HG03280 (cell line): Measurements from ENCODE around the gene BCAT1.
"Not testable (repeated sequence)": the region's sequence is repeated elsewhere in the genome, so short reads cannot be mapped to it uniquely, and the experiment has no call there.

ENCODE experiments used
- ATAC-seq: cut with Tn5 transposase; IDR thresholded peaks from one replicate; pipeline ENCODE4 v1.9.1; 2021; ENCODE audit warnings: mild to moderate bottlenecking, moderate library complexity; ENCODE audit not compliant: unreplicated experiment

The BCAT1 gene

DNA sequence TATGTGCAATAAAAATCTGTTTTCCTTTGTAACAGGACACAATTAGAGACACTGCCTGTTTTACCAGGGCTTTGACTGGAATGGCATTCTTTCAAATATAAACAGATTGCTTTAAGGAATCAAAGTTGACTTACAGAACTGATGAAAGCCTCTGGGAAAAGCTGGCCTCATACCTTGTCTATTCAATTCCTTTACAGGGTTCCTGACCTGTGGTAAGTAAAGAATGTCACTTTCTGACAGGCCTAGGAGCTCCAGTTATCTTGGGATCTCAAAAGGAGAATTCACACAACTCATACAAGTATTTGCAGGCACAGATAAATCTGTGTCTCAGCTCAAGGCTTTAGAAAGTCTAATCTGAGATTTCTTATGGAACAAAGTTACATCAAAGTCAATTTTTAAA lies 88.4 kb downstream of the BCAT1 start:
- ATAC-seq: no peak

DNA sequence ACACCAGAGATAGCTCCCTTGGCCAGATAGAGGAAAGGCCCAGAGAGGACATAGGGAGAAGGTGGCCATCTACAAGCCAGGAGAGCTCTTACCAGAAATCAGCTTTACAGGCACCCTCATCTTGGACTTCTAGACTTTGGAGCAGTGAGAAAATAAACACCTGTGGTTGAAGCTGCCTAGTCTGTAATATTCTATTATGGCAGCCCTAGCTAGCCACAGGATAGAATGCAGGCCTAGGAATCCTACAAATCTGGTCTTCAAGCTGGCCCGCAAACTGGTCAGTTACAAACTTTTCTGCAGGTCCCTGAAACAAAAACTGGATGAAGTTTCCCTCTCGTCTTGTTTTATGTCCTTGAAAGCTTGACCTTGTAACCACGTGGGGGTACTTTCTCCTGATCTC lies 92.4 kb downstream of the BCAT1 start:
- no peak for ATAC-seq

DNA sequence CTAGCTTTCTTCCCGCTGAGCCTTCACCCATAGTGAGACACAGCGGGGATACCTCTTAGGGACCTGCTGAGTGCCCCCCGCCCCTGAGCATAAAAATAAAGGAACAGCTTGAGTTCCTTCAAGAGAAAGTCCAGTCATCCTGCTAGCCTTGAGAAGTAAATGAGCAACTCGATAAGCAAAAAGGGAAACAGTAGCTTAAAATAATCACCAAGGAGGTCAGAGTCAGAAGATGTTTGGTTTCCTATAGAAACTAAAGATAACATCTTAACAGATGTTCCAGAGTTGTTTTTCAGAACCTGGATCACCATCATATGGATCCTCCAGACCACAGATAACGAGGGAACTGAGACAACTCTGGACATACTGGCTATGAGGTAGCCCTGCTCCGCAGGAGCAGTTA lies 94.0 kb downstream of the BCAT1 start:
- no peak for ATAC-seq

DNA sequence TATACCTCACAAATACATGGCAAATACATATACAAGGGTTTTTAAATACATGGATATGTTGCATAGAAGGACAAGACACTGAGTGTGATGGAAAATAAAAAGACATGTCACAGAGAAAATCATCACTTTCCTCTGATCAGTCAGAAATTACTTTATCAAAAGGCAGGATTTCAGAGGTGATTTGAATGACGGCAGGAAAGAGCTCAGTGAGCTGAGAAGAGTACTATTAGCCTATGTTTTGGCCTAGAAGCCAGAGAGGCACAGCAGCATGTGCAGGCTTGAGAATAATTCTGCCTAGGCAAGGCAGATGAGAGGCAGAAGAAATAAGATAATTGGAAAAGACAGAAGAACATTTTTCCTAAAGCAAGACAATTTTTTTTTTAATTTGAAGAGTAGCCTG lies 94.9 kb downstream of the BCAT1 start:
- ATAC-seq: no peak

DNA sequence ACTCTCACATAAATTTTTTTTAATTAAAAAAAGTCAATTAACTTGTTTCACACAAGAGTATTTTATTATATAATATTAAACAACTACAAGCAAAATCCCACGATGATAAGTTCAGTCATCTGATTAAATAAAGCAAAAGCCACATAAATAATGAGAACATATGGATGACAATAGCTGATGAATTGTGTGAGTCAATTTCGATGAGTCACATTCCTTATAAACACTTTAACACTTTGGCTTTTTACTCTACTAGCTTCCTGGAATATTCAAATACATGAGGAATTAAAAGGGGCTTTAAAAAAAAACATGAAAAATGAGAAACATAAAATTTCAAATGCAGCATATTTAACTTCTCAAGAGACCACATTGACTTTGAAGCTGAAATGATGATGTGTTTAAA lies 95.3 kb downstream of the BCAT1 start:
- no peak for ATAC-seq

DNA sequence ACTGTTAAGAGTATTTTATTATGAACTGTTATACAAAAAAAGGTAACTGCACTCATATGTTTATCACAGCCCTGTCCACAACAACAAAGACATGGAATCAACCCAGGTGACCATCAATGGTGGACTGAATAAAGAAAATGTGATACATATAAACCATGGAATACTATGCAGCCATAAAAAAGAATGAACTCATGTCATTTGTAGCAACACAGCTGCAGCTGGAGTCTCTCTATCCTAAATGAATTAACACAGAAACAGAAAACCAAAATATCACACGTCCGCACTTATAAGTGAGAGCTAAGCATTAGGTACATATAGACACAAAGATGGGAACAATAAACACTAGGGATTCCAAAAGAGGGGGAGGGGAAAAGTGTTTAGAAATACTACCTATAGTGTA lies 95.8 kb downstream of the BCAT1 start:
- no peak for ATAC-seq

DNA sequence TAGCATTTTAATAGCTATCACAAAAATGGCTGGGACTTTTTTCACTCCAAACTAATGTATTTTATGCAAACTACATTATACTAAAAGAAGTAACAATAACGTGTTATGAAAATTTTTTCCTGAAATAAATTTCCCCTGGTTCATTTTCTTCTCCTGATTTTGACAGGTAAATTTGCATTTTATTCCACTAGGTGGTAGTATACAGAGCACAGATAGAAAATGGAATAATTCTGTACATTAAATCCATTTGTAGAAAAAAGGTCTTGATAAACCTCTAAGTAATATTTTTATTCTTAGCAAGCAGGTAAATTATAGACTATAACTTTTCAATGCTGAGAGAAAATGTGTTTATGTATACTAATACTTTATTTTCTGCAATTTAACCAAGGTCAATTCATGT lies 96.5 kb downstream of the BCAT1 start:
- ATAC-seq: no peak

DNA sequence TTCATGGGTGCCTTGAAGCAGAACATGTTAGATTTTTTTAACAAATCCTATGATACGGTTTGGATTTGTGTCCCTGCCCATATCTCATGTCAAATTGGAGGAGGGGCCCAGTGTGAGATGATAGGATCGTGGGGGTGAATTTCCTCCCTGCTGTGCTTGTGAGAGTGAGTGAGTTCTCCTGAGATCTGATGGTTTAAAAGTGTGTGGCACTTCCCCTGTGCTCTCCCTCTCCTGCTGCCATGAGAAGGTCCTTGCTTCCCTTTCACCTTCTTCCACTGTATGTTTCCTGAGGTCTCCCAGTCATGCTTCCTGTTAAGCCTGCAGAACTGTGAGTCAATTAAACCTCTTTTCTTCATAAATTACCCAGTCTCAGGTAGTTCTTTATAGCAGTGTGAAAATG lies 97.0 kb downstream of the BCAT1 start:
- ATAC-seq: not testable (repeated sequence)

DNA sequence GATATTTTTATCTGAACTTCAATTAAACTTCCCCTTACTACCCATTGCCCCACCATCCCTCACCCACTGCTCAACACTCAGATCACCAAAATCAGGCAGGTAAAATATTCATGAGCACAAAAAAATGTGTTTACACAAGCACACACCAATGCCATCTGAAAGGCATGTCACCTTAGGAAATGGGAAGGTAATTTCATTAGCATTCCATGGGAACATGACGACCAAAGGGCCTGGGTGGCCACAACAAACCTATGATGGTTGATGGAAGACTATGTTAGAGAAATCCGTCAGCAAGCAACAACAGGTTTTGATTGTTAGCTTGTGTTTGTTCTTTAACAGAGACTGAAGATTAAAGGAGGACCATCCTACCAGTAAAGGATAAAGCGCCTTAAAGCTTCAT lies 97.6 kb downstream of the BCAT1 start:
- ATAC-seq: no peak

DNA sequence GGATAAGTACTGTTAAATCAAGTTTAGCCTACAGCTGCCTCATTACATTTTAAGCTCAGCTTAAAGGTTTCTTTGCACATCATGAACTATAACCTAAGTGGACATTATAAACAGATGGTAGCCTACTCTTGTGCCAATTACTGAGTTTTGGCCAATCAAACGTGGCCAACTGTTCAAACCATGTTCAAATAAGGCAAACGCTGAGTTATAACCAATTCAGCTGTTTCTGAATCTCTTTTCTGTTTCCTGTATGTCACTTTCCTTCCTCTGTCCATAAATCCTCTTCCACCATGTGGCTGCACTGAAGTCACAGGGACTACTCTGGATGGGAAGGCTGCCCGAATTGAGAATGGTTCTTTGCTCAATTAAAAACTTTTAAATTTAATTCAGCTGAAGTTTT lies 98.4 kb downstream of the BCAT1 start:
- ATAC-seq: no peak

DNA sequence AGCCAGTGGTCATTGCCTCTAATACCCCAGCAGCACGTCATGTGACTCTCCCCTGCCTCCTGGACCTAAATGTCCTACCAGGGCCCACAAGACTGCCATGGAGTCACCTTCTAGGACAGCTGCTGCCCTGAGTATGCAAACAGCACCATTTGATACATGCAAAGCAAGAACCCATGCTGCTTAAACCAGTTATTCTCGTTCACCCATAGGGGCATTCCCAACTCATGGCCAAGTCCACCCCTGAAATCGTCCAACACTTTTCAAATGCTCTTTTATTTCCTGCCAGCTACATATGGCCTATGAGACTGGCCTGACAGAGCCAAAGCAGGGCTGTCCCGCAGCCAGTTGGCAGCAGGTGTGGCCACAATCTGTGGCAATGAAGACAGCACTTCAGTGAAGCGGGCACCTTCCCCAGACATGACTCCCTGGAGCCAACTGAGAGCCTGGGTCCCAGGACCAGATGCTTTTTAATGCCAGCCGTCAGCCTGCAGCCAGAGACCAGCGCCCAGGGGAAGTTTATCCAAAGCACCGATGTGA lies 99.9 kb downstream of the BCAT1 start:
- no peak for ATAC-seq

DNA sequence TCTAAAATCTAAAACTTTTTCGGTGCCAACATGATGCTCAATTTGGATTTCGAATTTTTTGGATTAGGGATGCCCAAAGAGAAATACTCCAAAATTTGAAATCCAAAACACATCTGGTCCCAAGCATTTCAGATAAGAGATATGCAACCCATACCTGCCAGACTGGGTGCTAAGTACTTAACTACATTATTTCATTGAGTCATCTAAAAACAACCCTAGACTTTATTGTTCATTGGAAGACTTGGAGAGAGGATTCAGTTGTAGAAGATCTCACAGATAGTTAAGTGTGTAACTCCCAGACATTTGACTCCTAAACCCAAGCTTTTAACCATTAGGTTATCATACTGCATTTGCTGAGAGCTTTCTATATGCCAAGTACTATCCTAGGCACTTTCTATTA lies 102.2 kb downstream of the BCAT1 start:
- no peak for ATAC-seq

DNA sequence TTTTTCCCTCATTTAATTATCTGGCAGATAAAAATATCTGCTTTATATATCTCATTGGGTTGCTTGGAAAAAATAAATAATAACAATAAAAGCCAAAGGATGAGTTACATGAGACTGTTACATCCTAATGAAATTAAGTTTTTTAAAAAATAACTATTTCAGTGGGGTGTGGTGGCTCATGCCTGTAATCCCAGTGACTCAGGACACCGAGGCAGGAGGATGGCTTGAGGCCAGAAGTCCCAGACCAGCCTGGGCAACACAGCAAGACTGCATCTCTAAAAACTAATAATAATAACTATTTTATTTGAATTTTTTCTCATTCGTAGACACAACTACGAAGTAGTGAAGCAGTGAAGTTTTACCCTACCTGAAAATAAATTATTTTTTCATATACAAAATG lies 103.3 kb downstream of the BCAT1 start:
- ATAC-seq: no peak

DNA sequence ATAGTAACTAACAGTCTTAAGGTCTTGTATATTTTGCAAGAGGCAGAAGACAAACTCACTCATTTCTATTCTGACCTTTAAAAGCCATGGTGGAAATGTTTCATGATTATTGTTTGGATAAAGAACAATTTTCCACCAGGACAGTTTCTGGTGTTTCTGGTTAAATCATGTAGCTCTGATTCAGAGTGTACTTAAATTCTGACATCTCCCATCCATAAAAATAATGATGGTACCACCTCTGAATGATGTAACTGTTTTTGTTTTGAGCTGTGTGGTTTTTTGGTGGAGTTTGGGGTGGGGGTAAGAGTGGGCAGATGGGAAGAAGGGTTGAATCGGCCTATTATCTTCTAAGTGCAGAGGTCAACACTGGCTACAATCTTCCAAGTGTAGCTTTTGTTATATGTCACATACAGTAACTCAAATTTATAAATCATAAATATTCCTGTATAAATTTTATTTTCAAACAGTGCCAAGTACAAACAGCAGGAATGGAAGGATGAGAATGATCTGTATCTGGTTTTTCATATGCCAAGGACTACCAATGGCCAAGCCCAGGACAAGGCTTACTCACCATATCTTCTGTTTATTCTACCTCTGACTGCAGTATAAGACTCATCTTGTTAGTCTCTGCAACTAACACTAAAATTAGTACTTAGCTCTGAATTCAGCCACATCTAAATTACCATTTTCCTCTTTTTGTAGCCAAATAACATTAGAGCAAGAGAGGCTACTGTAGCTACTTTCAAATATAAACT lies 108.7 kb downstream of the BCAT1 start:
- no peak for ATAC-seq

DNA sequence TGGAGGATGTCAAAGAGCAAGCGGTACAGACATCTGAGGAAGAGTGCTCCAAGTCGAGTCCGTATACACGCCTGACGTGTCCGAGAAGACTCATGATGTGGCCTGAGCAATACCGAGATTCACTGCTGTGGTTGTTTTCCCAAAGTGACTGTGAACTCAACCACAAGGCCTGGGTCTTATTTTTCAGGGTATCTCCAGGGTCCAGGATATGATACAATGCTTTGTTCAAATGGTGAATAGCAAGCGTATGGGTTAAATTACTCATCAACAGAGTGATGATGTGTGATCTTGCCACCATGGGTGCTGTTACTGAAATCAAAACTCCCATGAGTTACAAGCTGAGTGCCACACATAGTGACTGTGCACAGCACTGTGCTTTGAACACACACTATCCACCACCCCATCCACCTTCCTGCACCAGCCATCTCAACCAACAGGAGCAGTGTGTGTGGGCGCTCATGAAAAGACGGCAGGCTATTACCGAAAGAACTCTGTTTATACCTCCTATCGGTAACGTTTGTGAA lies 109.6 kb downstream of the BCAT1 start:
- ATAC-seq: peak; percentile 78

DNA sequence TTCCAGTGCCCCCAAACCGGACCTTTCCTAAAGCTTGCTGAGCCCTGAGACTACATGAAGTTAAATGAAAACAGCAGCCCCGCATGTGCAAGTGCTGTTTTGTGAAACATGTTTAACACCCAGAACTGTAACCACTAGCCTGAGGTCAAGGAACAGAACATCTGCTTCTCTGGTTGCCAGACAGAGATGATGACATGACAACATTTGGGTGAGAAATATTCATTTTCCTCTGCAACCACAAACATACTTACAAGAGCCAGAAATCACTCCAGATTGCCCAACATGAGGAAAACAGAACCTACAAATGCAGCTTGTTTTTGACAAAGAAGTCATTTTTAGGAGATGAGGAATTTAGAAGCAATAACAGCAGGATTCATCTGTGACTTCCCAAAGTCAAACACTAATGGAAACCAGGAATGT lies 110.4 kb downstream of the BCAT1 start:
- peak; percentile 55 for ATAC-seq

DNA sequence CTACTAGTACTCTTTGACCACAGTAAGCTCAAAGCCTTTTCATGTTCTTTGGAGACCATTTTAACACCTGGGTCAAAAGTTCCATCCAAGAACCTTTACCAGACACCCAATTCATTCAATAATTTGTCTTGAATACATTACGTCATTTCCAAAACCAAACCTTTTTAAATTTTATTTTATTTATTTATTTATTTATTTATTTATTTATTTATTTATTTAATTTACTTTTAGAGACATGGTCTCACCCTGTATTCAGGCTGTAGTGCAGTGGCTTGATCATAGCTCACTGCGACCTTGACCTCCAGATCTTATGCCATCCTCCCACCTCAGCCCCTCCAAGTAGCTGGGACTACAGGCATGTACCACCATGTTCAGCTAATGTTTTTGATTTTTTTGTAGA lies 113.5 kb downstream of the BCAT1 start:
- no peak for ATAC-seq

DNA sequence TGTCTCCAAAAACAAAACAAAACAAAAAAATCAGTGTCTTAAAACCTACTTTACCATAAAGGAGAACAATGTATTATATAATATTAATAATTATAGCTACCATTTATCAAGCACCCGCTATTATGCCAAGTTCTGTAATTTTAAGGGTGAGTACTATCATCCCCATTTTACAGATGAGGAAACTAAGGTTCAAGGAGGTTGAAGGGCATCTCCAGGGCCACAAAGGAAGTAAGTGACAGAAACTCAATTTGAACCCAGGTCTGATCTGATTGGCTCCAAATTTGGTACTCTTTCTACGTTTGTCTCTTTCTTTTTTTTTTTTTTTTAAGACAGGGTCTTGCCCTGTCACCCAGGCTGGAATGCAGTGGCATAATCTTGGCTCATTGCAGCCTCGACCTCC lies 115.4 kb downstream of the BCAT1 start:
- no peak for ATAC-seq

DNA sequence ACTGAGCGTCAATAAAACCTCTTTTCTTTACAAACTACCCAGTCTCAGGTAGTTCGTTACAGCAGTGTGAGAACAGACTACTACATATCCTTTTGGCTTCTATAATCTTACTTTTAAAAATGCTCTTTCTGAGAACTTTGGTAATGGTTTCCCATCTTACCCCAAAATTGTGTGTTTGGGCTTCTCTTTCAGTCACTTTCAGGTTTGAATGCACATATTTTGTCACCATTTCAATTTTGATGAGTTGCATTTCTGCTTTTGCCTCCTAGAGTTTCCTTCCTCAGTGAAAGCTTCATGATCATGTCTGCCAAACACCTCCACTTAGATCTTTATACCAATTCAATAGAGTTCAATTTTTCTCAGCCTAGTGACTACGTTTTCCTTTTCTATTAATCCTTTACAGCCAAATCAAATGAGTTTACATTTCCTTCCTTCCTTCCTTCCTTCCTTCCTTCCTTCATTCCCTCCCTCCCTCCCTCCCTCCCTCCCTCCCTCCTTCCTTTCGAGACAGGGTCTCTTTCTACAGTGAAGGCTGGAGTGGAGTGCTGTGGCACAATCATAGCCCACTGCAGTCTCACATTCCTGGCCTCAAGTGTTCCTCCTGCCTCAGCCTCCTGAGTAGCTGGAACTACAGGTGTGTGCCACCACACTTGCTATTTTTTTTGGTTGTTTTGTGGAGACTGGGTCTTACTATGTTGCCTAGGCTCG lies 124.9 kb downstream of the BCAT1 start:
- ATAC-seq: no peak

DNA sequence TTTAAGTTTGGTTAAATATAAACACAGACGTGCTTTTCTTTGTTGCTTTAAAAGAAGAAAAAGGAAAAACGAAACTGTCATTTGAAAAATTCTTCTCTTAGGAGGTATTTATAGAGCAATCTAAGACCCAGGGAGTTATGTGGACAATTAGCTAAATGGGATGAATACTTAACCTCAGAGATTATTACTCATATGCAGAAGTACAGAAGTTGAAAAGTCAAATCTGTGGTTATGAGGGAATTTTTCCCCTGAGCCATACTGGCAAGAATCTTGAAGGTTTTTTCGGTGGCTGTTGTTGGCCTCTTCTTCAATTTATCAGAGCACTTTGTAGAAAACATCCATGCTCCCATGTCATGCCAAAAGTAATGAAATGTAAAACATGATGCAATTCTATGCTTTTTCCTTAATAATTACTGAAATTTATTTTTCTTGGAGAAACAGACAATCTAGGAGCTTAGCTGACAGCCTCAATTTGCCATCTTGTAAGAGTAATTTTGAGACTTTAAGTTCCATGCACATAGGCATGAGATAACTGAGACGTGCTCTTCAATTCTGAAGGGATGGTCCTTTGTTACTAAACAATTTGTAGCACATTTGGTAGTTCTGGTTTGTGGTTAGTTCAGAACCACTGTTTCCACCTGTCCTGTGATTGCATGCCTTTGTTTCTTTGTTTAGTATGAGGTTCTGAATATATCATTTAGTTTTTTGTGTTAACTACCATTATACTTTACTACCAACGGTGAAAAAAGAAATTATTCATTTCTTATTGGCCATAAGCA lies 126.6 kb downstream of the BCAT1 start:
- peak; percentile 58 for ATAC-seq

DNA sequence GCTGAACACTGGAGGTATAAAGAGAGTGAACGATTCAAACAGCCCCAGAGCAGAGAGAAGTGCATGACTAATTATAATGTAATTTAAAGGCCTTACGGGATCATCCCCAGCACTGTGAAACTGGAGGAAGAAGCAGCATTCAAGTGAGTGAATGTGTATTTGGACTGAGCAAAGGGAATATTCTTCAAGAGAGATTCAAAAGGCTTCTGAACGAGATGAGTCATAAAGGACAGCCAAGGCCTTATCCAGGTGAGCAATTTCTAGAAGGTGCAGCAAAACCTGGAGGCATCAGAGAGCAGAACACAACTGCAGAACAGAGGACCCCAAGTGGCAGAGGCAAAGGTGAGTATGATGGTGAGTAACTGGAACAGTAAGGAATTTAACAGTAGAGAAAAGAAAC lies 127.2 kb downstream of the BCAT1 start:
- peak; percentile 30 for ATAC-seq
